Tibial artery (tissue), 4 donors: Measurements from ENCODE around the gene XRN1.
"Not testable (repeated sequence)": the region's sequence is repeated elsewhere in the genome, so short reads cannot be mapped to it uniquely, and the experiment has no call there.

Source experiments
- DNase-seq, 2 donors: peaks; one replicate each; pipeline ENCODE4 v3.0.0-alpha.2; 2019
- H3K27ac ChIP-seq, 2 donors: fragments of 200-600 bp; sonication (generic) in 1 of 2; 1 replicate in 1 of 2; 2 replicates in 1 of 2; pipeline ENCODE4 v1.5.1; 2018 to 2019; ENCODE audit warnings: mild to moderate bottlenecking in 1 of 2
- H3K27me3 ChIP-seq, 2 donors: fragments of 200-600 bp; sonication (generic) in 1 of 2; one replicate each; pipeline versions ENCODE4 v1.5.1 to v1.6.0; 2016 to 2019
- H3K36me3 ChIP-seq, 3 donors: fragments of 200-600 bp; sonication (generic) in 2 of 3; one replicate each; pipeline ENCODE4 v1.5.1; 2016 to 2019; ENCODE audit warnings: mild to moderate bottlenecking in 2 of 3
- H3K4me1 ChIP-seq, 4 donors: fragments of 200-600 bp; sonication (generic) in 2 of 4; 1 replicate in 3 of 4; 2 replicates in 1 of 4; pipeline ENCODE4 v1.5.1; 2016 to 2019
- H3K4me3 ChIP-seq, 2 donors: fragments of 200-600 bp; sonication (generic) in 1 of 2; 1 replicate in 1 of 2; 2 replicates in 1 of 2; pipeline ENCODE4 v1.5.1; 2018 to 2019; ENCODE audit warnings: mild to moderate bottlenecking in 2 of 2
- H3K9me3 ChIP-seq, 3 donors: fragments of 200-600 bp; sonication (generic) in 1 of 3; one replicate each; pipeline ENCODE4 v1.5.1; 2016 to 2019
- intact Hi-C: fragments of 100-400 bp; cut with DNase I; formaldehyde crosslinking; loops from one replicate; pipeline ENCODE4 v1.15.0; 2023; ENCODE audit warnings: low total_unique reads
- TF ChIP-seq, protein P1 (sequence below), 2 experiments: fragments of 200-600 bp in 1 of 2; fragments of 450-650 bp in 1 of 2; IDR thresholded peaks; one replicate each; pipeline ENCODE4 v1.5.1; 2017 to 2019; ENCODE audit warnings: antibody characterized with exemption in 2 of 2, mild to moderate bottlenecking in 1 of 2, moderate library complexity in 1 of 2

XRN1 gene

DNA sequence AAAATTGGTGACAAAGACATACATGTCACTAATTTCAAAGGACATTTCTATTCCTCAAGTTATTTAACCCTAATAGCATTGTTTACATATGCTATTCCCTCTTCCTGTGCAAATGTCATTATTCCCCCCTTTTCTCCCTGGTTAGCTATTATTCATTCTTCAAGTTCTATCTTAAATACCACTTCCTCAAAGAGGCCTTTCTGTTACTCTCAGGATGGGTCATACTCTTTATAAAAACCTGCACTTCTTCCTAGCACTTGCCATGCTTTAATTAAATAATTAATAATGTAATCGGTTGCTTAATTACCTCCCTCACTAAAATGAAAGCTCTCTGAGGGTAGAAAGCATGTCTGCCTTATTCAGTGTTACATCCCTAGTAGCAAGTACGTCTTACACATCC lies 88.5 kb downstream of the XRN1 start:
- Histone ChIP-seq H3K36me3 (peaks cover 79 to 93% (median 79%) of the 10 kb centered on the region in 3 donors), H3K27me3 (no peaks in the 10 kb centered on the region), H3K4me1 (no peaks in the 10 kb centered on the region), H3K9me3 (no peaks in the 10 kb centered on the region), H3K4me3 (no peak overlapping the region), H3K27ac (no peak overlapping the region)
- TF ChIP-seq, protein P1, sequence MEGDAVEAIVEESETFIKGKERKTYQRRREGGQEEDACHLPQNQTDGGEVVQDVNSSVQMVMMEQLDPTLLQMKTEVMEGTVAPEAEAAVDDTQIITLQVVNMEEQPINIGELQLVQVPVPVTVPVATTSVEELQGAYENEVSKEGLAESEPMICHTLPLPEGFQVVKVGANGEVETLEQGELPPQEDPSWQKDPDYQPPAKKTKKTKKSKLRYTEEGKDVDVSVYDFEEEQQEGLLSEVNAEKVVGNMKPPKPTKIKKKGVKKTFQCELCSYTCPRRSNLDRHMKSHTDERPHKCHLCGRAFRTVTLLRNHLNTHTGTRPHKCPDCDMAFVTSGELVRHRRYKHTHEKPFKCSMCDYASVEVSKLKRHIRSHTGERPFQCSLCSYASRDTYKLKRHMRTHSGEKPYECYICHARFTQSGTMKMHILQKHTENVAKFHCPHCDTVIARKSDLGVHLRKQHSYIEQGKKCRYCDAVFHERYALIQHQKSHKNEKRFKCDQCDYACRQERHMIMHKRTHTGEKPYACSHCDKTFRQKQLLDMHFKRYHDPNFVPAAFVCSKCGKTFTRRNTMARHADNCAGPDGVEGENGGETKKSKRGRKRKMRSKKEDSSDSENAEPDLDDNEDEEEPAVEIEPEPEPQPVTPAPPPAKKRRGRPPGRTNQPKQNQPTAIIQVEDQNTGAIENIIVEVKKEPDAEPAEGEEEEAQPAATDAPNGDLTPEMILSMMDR (IDR thresholded peaks at IDR 0.05): no peak
- no peak for DNase-seq
- intact Hi-C loops: no loop called here

DNA sequence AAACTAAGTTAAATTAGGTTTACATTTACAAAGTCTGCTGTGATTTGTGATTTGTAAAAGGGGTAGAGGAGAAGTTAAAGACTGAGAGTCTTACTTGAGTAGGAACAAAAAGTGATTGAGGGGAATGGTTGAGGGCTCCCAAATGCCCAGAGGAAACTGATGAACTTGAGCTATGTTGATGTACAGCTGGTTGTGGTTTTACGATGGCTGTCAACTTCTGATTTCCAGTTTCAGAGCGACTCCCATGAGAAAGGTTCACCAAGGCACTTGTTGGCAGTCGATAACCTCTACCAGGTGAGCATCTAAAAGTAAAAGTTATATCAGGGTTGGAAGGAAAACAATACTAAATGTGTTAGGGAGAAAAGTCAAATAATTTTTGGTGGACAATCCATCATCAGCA lies 91.0 kb downstream of the XRN1 start:
- Histone ChIP-seq H3K4me1 (no peaks in the 10 kb centered on the region), H3K27me3 (no peaks in the 10 kb centered on the region), H3K36me3 (peaks cover 82 to 93% (median 90%) of the 10 kb centered on the region in 3 donors), H3K9me3 (no peaks in the 10 kb centered on the region), H3K27ac (no peak overlapping the region), H3K4me3 (no peak overlapping the region)
- TF ChIP-seq, protein P1 (IDR thresholded peaks at IDR 0.05): no peak
- intact Hi-C loops: no loop called here
- DNase-seq: no peak

DNA sequence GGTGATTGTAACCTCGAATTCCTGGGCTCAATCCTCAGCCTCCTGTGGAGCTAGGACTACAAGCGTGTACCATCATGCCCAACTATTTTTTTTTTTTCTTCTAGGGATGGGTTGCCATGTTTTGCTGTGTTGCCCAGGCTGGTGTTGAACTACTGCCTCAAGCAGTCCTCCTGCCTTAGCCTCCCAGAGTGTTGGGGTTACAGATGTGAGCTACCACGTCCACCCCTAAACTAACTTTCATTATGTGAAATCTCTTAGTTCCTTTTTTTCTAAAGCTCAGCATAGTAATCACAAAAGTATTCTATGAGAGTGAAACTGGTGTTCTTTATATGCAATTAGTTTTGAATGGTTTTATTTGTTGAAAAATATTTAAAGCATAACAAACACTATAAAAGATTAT lies 92.1 kb downstream of the XRN1 start:
- H3K4me3 ChIP-seq: no peak overlapping the region
- H3K4me1 ChIP-seq: no peaks in the 10 kb centered on the region
- no peaks in the 10 kb centered on the region for H3K27me3 ChIP-seq
- peaks cover 80 to 93% (median 85%) of the 10 kb centered on the region in 3 donors for H3K36me3 ChIP-seq
- DNase-seq: no peak
- TF ChIP-seq, protein P1 (IDR thresholded peaks at IDR 0.05): no peak
- no peak overlapping the region for H3K27ac ChIP-seq
- intact Hi-C loops: no loop called here
- H3K9me3 ChIP-seq: no peaks in the 10 kb centered on the region

DNA sequence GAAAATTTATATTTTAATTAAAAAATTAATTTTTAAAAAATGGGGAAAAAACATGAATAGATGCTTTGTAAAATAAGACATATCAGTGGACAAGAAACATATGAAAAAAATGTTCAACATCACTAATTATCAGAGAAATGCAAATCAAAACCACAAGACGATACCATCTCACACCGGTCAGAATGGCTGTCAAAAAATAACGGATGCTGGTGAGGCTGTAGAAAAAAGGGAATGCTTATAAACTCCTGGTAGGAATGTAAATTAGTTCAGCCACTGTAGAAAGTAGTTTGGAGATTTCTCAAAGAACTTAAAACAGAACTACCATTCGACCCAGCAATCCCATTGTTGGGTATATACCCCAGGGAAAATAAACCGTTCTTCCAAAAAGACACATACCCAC lies 93.8 kb downstream of the XRN1 start:
- no peak overlapping the region for H3K4me3 ChIP-seq
- no peak overlapping the region for H3K27ac ChIP-seq
- TF ChIP-seq, protein P1 (IDR thresholded peaks at IDR 0.05): no peak
- intact Hi-C loops: no loop called here
- H3K36me3 ChIP-seq: peaks cover 69 to 93% (median 82%) of the 10 kb centered on the region in 3 donors
- no peak for DNase-seq
- H3K4me1 ChIP-seq: no peaks in the 10 kb centered on the region
- H3K9me3 ChIP-seq: no peaks in the 10 kb centered on the region
- no peaks in the 10 kb centered on the region for H3K27me3 ChIP-seq

DNA sequence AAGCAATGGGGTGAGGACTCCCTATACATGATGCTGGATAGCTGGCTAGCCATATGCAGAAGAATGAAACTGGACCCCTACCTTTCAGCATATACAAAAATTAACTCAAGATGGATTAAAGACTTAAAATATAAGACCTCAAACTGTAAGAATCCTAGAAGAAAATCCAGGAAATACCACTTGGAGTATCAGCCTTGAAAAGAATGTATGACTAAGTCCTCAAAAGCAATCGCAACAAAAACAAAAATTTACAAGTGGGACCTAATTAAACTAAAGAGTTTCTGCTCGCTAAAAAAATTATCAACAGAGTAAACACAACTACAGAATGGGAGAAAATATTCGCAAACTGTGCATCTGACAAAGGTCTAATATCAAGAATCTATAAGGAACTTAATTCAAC lies 94.3 kb downstream of the XRN1 start:
- no peaks in the 10 kb centered on the region for H3K4me1 ChIP-seq
- intact Hi-C loops: no loop called here
- H3K27ac ChIP-seq: no peak overlapping the region
- DNase-seq: no peak
- no peaks in the 10 kb centered on the region for H3K27me3 ChIP-seq
- TF ChIP-seq, protein P1 (IDR thresholded peaks at IDR 0.05): no peak
- H3K4me3 ChIP-seq: no peak overlapping the region
- H3K9me3 ChIP-seq: no peaks in the 10 kb centered on the region
- peaks cover 64 to 93% (median 81%) of the 10 kb centered on the region in 3 donors for H3K36me3 ChIP-seq

DNA sequence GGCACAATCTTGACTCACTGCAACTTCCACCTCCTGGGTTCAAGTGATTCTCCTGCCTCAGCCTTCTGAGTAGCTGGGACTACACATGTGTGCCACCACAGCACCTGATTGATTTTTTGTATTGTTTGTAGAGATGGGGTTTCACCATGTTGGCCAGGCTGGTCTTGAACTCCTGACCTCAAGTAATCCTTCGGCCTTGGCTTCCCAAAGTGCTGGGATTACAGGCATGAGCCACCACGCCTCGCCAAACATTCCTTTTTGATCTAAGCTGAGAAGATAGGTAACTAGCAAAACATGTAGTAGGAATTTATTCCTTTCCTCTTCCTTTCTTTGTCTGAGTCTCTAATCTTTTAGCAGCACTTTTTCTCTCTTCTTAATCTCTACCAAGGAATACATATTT lies 95.1 kb downstream of the XRN1 start:
- peaks cover 58 to 88% (median 73%) of the 10 kb centered on the region in 3 donors for H3K36me3 ChIP-seq
- intact Hi-C loops, DNase-seq, H3K4me1 ChIP-seq, H3K4me3 ChIP-seq, H3K9me3 ChIP-seq, H3K27ac ChIP-seq, H3K27me3 ChIP-seq: not testable (repeated sequence)
